GM10847 (cell line): ENCODE results near the gene ZNF580.

Experiments
- POLR2A ChIP-seq: IDR thresholded peaks from 2 replicates; pipeline ENCODE4 v1.6.1; 2011; ENCODE audit not compliant: insufficient read length; ENCODE audit errors: extremely low read depth

Gene ZNF580

GRCh38 chr19:55615543-55616394 is 25.0 kb upstream of the ZNF580 start:
- TF ChIP-seq POLR2A, result no peak

GRCh38 chr19:55616395-55616875 is 24.4 kb upstream of the ZNF580 start:
- no peak for TF ChIP-seq POLR2A

DNA sequence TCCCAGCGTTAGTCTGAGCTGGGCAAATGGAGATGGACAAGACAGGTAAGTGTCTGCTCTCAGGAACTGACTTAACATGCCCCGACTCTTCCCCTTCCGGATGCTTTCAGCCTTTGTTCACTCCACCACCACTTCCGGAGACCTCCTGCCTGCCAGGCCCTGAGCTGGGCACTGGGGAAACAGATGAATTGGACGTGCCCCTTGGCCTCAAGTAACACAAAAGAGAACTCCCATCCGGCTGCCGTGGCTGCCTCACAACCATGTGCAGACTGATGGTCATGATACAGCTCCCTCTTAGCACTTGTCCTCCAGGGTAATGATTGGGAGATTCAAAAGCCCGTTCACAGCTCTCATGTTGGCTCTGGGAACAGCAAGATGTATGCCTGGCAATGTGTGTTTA is 23.4 kb upstream of the ZNF580 start:
- no peak for TF ChIP-seq POLR2A

DNA sequence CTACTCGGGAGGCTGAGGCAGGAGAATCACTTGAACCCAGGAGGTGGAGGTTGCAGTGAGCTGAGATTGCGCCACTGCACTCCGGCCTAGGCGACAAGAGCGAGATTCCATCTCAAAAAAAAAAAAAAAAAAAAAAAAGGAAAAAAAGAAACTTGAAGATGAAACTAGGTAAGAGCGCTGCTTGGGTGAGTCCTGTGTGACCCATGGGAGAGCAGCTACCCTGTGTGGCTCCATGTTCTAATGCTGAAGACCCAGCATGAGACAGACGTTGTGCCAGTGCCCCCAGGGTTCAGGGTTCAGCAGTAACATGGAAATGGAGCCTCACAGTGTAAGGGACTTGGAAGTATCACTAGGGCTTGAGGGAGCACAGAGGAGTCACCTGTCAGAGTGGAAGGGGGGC is 22.4 kb upstream of the ZNF580 start:
- no peak for TF ChIP-seq POLR2A

DNA sequence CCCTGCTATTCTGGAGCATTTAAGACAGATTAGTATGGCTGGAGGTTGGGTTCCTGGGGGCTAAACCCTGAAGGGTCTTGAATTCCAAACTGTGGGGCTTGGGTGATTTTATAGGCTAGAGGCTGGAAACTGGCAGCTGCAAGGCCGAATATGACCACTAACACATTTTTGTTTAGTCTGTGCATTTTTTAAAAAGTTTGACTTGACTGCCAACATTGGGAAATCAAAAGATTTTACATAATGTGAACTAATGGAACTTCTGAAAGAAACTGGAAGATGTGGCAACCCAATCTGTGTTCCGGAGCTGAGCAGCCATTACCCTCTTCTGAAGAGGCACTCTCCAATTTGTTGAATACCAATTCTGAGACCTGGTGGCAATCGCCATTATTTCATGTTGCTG is 21.5 kb upstream of the ZNF580 start:
- TF ChIP-seq POLR2A, result no peak

DNA sequence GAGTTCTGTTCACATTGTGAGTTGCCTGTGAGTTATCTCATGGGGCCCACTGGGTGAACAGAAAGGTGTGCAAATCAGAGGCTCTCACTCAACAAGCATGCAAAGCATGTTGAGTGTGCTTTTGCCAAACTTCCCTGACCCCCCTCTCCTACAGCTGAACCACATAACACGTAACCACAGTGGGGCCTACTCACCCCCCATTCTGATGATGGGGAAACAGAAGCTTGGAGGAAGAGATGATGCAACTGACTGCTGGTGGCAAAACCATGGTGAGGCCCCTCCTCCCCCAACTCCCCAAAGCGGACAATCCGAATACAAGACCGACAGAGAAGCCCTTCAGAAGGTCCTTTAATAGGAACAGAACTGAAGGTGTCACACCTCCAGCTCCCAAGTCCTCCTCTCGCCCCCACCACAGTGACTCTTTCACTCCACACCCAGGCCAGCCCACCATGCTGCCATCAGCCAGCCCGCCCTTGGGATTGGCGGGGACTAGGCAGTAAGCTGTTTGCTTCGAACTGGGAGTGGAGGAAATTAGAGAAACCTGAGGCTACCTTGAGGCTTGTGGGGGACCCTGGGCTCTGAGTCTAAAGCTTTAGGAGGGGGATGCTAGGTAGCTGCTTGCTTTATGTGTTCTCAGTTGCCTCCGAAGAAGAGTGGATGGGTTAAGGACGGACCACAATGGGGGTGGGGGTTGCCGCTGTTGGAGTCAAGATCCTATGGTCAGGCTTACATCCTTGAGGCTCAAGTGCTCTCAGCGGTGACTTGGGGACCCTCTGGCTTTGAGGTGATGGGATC is 20.2 kb upstream of the ZNF580 start:
- TF ChIP-seq POLR2A, result no peak

DNA sequence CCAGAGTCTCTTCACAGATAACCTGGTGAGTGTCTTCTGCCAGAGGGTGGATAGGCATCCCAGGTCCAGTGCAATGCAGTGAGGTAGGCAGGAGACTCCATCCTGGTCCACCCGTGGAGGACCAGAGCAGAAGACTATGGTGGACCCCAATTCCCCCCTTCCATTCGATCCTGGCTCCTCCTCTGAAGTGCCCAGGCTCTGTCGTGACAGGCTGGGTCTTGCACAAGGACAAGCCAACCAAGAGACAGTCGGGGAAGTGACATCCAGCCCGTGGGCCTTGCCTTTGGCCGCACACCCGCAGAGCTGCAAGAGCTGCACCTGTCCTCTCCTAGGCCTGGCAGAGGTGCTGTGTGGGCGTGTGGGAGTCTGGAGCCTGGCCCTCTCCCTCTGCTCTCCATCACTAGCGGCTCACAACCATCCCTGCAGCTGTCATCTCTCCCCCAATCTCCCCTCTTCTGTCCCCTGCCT is 19.6 kb upstream of the ZNF580 start:
- no peak for TF ChIP-seq POLR2A

- no peak for TF ChIP-seq POLR2A
Observed at GRCh38 chr19:55621673-55622231, 19.1 kb upstream of the ZNF580 start.

- TF ChIP-seq POLR2A, result no peak
Observed at GRCh38 chr19:55622242-55622969, 18.4 kb upstream of the ZNF580 start.

- TF ChIP-seq POLR2A, result no peak
Observed at GRCh38 chr19:55623130-55623529, 17.7 kb upstream of the ZNF580 start.

- TF ChIP-seq POLR2A, result no peak
Observed at GRCh38 chr19:55623561-55623960, 17.2 kb upstream of the ZNF580 start.

- peak; percentile 78 for TF ChIP-seq POLR2A
Observed at GRCh38 chr19:55624109-55625003, 16.4 kb upstream of the ZNF580 start, which contains the start of gene ZNF784. TSS of gene ZNF784 (minus strand) at chr19:55624566. CDS start at chr19:55624561, 5 bp downstream.

GRCh38 chr19:55625004-55625326 is 15.8 kb upstream of the ZNF580 start:
- TF ChIP-seq POLR2A, result no peak

- no peak for TF ChIP-seq POLR2A
Observed at GRCh38 chr19:55626350-55626749, 14.5 kb upstream of the ZNF580 start.
